Muscle layer of duodenum (tissue), 2 donors: ENCODE data around the gene MAST4.

Experiments
- H3K27ac ChIP-seq: one replicate; pipeline ENCODE4 v1.7.0; 2013; ENCODE audit warnings: mild to moderate bottlenecking, low read length
- H3K27me3 ChIP-seq: one replicate; pipeline ENCODE4 v1.7.0; 2013; ENCODE audit warnings: low read depth, mild to moderate bottlenecking, control low read depth, low read length
- H3K36me3 ChIP-seq, 2 donors: one replicate each; pipeline ENCODE4 v1.7.0; 2013; ENCODE audit warnings: low read length in 2 of 2, control low read depth in 1 of 2, mild to moderate bottlenecking in 1 of 2; ENCODE audit not compliant: insufficient read depth in 2 of 2, control insufficient read depth in 1 of 2
- H3K4me1 ChIP-seq, 2 donors: one replicate each; pipeline ENCODE4 v1.7.0; 2013; ENCODE audit warnings: low read length in 2 of 2, mild to moderate bottlenecking in 2 of 2, control low read depth in 1 of 2, moderate library complexity in 1 of 2; ENCODE audit not compliant: insufficient read depth in 2 of 2, control insufficient read depth in 1 of 2
- H3K4me3 ChIP-seq, 2 donors: one replicate each; pipeline ENCODE4 v1.7.0; 2013; ENCODE audit warnings: low read length in 2 of 2, low read depth in 1 of 2, mild to moderate bottlenecking in 1 of 2
- H3K9me3 ChIP-seq, 2 donors: one replicate each; pipeline ENCODE4 v1.7.0; 2013; ENCODE audit warnings: low read length in 2 of 2, control low read depth in 1 of 2, mild to moderate bottlenecking in 1 of 2; ENCODE audit not compliant: control insufficient read depth in 1 of 2
- donor health status: healthy.

The MAST4 gene

GRCh38 chr5:67146981-67147380, 550.8 kb downstream of the MAST4 start:
- Histone ChIP-seq H3K27ac (no peak overlapping the region), H3K4me3 (no peak overlapping the region), H3K27me3 (no peaks in the 10 kb centered on the region), H3K4me1 (no peaks in the 10 kb centered on the region), H3K36me3 (peaks cover 30 to 39% of the 10 kb centered on the region in 2 donors), H3K9me3 (no peaks in the 10 kb centered on the region)

GRCh38 chr5:67147760-67148159, 551.6 kb downstream of the MAST4 start:
- no peaks in the 10 kb centered on the region for H3K4me1 ChIP-seq
- H3K27me3 ChIP-seq = no peaks in the 10 kb centered on the region
- H3K27ac ChIP-seq = no peak overlapping the region
- no peak overlapping the region for H3K4me3 ChIP-seq
- no peaks in the 10 kb centered on the region for H3K9me3 ChIP-seq
- peaks cover 27 to 37% of the 10 kb centered on the region in 2 donors for H3K36me3 ChIP-seq

- no peaks in the 10 kb centered on the region for H3K9me3 ChIP-seq
- peak overlapping the region; percentile 3 for H3K27ac ChIP-seq
- no peaks in the 10 kb centered on the region for H3K27me3 ChIP-seq
- no peaks in the 10 kb centered on the region for H3K4me1 ChIP-seq
- H3K4me3 ChIP-seq = peak overlapping the region; percentile 41 to 51
- peaks cover 23 to 36% of the 10 kb centered on the region in 2 donors for H3K36me3 ChIP-seq
Observed at GRCh38 chr5:67149057-67149950, 553.1 kb downstream of the MAST4 start.

- H3K4me1 ChIP-seq = no peaks in the 10 kb centered on the region
- H3K4me3 ChIP-seq = peak overlapping the region; percentile 41 to 51
- no peaks in the 10 kb centered on the region for H3K9me3 ChIP-seq
- no peaks in the 10 kb centered on the region for H3K27me3 ChIP-seq
- no peak overlapping the region for H3K27ac ChIP-seq
- peaks cover 21 to 41% of the 10 kb centered on the region in 2 donors for H3K36me3 ChIP-seq
Observed at GRCh38 chr5:67149951-67150523, 553.8 kb downstream of the MAST4 start.

- Histone ChIP-seq H3K9me3 (no peaks in the 10 kb centered on the region), H3K4me1 (no peaks in the 10 kb centered on the region), H3K4me3 (no peak overlapping the region), H3K27ac (no peak overlapping the region), H3K36me3 (peaks cover 11 to 40% of the 10 kb centered on the region in 2 donors), H3K27me3 (no peaks in the 10 kb centered on the region)
Observed at GRCh38 chr5:67152400-67152799, 556.2 kb downstream of the MAST4 start.

GRCh38 chr5:67153292-67153691, 557.1 kb downstream of the MAST4 start:
- Histone ChIP-seq H3K4me3 (no peak overlapping the region), H3K4me1 (no peaks in the 10 kb centered on the region), H3K9me3 (no peaks in the 10 kb centered on the region), H3K27me3 (no peaks in the 10 kb centered on the region), H3K36me3 (peaks cover 11 to 40% of the 10 kb centered on the region in 2 donors), H3K27ac (no peak overlapping the region)

- no peak overlapping the region for H3K4me3 ChIP-seq
- no peak overlapping the region for H3K27ac ChIP-seq
- H3K36me3 ChIP-seq = peaks cover 11 to 40% of the 10 kb centered on the region in 2 donors
- no peaks in the 10 kb centered on the region for H3K9me3 ChIP-seq
- H3K4me1 ChIP-seq = no peaks in the 10 kb centered on the region
- H3K27me3 ChIP-seq = no peaks in the 10 kb centered on the region
Observed at GRCh38 chr5:67154556-67155206, 558.5 kb downstream of the MAST4 start.

- no peak overlapping the region for H3K4me3 ChIP-seq
- H3K4me1 ChIP-seq = no peaks in the 10 kb centered on the region
- H3K36me3 ChIP-seq = peaks cover 15 to 32% of the 10 kb centered on the region in 2 donors
- H3K27ac ChIP-seq = no peak overlapping the region
- H3K9me3 ChIP-seq = no peaks in the 10 kb centered on the region
- no peaks in the 10 kb centered on the region for H3K27me3 ChIP-seq
Observed at GRCh38 chr5:67156976-67157583, 560.9 kb downstream of the MAST4 start.

- no peaks in the 10 kb centered on the region for H3K27me3 ChIP-seq
- no peak overlapping the region for H3K27ac ChIP-seq
- H3K36me3 ChIP-seq = peaks cover 4 to 35% of the 10 kb centered on the region in 2 donors
Observed at GRCh38 chr5:67160272-67160671, 564.1 kb downstream of the MAST4 start.

GRCh38 chr5:67160985-67161384, 564.8 kb downstream of the MAST4 start:
- H3K4me1 ChIP-seq = no peaks in the 10 kb centered on the region
- no peaks in the 10 kb centered on the region for H3K27me3 ChIP-seq
- H3K36me3 ChIP-seq = peaks cover 4 to 34% of the 10 kb centered on the region in 2 donors
- no peak overlapping the region for H3K27ac ChIP-seq
- H3K9me3 ChIP-seq = no peaks in the 10 kb centered on the region
- H3K4me3 ChIP-seq = no peak overlapping the region

More at GRCh38 chr5:67160272-67160671, 564.1 kb downstream of the MAST4 start:
- no peaks in the 10 kb centered on the region for H3K4me1 ChIP-seq
- no peaks in the 10 kb centered on the region for H3K9me3 ChIP-seq
- H3K4me3 ChIP-seq = no peak overlapping the region

- Histone ChIP-seq H3K27me3 (no peaks in the 10 kb centered on the region), H3K9me3 (no peaks in the 10 kb centered on the region), H3K4me3 (no peak overlapping the region), H3K36me3 (peaks cover 4 to 29% of the 10 kb centered on the region in 2 donors), H3K27ac (no peak overlapping the region), H3K4me1 (no peaks in the 10 kb centered on the region)
Observed at GRCh38 chr5:67161767-67162166, 565.6 kb downstream of the MAST4 start.
